ENCODE results near the gene ADCYAP1R1.

The ADCYAP1R1 gene

GRCh38 chr7:31082447-31082846, 30.3 kb downstream of the ADCYAP1R1 start:
- in situ Hi-C loops (cut with MboI; ENCODE audit: low sequenced_read_pairs) = no loop called here

- in situ Hi-C loops (cut with MboI; ENCODE audit: low sequenced_read_pairs) = no loop called here
Observed at GRCh38 chr7:31083210-31083786, 31.2 kb downstream of the ADCYAP1R1 start.

- in situ Hi-C loops (cut with MboI; ENCODE audit: low sequenced_read_pairs) = no loop called here
Observed at GRCh38 chr7:31084226-31084625, 32.1 kb downstream of the ADCYAP1R1 start.

- in situ Hi-C loops (cut with MboI; ENCODE audit: low sequenced_read_pairs) = no loop called here
Observed at GRCh38 chr7:31087351-31087750, 35.2 kb downstream of the ADCYAP1R1 start.

- in situ Hi-C loops (cut with MboI; ENCODE audit: low sequenced_read_pairs) = no loop called here
Observed at GRCh38 chr7:31091924-31092434, 39.9 kb downstream of the ADCYAP1R1 start.

- in situ Hi-C loops (cut with MboI; ENCODE audit: low sequenced_read_pairs) = no loop called here
Observed at GRCh38 chr7:31092606-31093005, 40.5 kb downstream of the ADCYAP1R1 start.

GRCh38 chr7:31093282-31093681, 41.2 kb downstream of the ADCYAP1R1 start:
- in situ Hi-C loops (cut with MboI; ENCODE audit: low sequenced_read_pairs) = no loop called here

- in situ Hi-C loops (cut with MboI; ENCODE audit: low sequenced_read_pairs) = no loop called here
Observed at GRCh38 chr7:31094271-31094670, 42.2 kb downstream of the ADCYAP1R1 start.

GRCh38 chr7:31095286-31096197, 43.4 kb downstream of the ADCYAP1R1 start:
- in situ Hi-C loops (cut with MboI; ENCODE audit: low sequenced_read_pairs) = no loop called here

- in situ Hi-C loops (cut with MboI; ENCODE audit: low sequenced_read_pairs) = no loop called here
Observed at GRCh38 chr7:31096198-31096876, 44.2 kb downstream of the ADCYAP1R1 start.

GRCh38 chr7:31096877-31097258, 44.8 kb downstream of the ADCYAP1R1 start:
- in situ Hi-C loops (cut with MboI; ENCODE audit: low sequenced_read_pairs) = no loop called here

GRCh38 chr7:31098642-31099360, 46.7 kb downstream of the ADCYAP1R1 start:
- in situ Hi-C loops (cut with MboI; ENCODE audit: low sequenced_read_pairs) = no loop called here

- in situ Hi-C loops (cut with MboI; ENCODE audit: low sequenced_read_pairs) = loop anchor here (25.0 kb wide), 1 partner anchor 287 kb away; no protein-coding TSS in a partner anchor
Observed at GRCh38 chr7:31099451-31100444, 47.6 kb downstream of the ADCYAP1R1 start.

GRCh38 chr7:31100445-31100844, 48.3 kb downstream of the ADCYAP1R1 start:
- in situ Hi-C loops (cut with MboI; ENCODE audit: low sequenced_read_pairs) = loop anchor here (25.0 kb wide), 1 partner anchor 288 kb away; no protein-coding TSS in a partner anchor

GRCh38 chr7:31100871-31101270, 48.8 kb downstream of the ADCYAP1R1 start:
- in situ Hi-C loops (cut with MboI; ENCODE audit: low sequenced_read_pairs) = loop anchor here (25.0 kb wide), 1 partner anchor 289 kb away; no protein-coding TSS in a partner anchor

- in situ Hi-C loops (cut with MboI; ENCODE audit: low sequenced_read_pairs) = loop anchor here (25.0 kb wide), 1 partner anchor 289 kb away; no protein-coding TSS in a partner anchor
Observed at GRCh38 chr7:31101544-31101943, 49.4 kb downstream of the ADCYAP1R1 start.

GRCh38 chr7:31102151-31102972, 50.3 kb downstream of the ADCYAP1R1 start:
- in situ Hi-C loops (cut with MboI; ENCODE audit: low sequenced_read_pairs) = loop anchor here (25.0 kb wide), 1 partner anchor 290 kb away; no protein-coding TSS in a partner anchor
